NCI-H2081 (cell line): Measurements from ENCODE around the gene FBXO41.
"Not testable (repeated sequence)": the region's sequence is repeated elsewhere in the genome, so short reads cannot be mapped to it uniquely, and the experiment has no call there.

Source experiments
- DNase-seq, 2 experiments: peaks; one replicate each; lab custom pipeline; 2025; lab: John Stamatoyannopoulos, UW

FBXO41 gene

GRCh38 chr2:73286134-73286655 lies 1.9 kb upstream of the FBXO41 start:
- no peak for DNase-seq

- no peak for DNase-seq
These were observed 971 bp upstream of the FBXO41 start for GRCh38 chr2:73285159-73285739.

DNA sequence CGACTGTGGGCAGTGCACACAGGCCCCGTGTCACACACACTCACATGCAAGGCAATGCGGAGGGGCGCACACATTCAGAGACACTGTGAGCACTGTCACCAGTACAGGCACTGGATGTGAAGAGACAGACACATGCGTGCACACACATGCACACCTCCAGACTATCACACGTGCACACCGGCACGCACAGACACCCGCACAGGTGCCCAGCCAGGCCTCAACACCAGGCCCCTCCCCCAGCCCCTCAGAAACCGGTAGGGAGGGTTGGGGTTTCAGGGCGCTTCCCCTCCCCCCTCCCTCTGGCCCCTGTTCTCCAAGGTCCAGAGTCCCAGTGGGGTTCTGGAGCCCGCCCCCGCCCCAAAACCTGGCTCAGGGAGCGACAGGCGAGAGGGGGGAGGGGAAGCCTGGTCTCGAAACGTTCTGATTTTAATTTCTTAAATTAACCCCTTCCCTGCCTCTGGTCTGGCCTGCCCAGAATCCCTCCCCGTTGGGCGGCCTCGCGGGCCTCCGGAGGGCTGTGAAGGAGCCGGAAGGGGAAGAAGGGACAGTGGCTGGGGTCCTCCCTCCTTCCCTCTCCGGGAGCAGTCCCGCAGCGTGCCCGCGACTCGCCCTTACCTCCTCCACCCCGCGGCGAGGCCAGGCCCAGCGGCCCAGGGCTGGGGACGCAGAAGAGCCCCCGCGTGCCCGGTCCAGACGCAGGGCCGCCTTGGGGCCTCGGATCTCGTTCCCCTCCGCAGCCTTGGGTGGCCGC lies 558 bp downstream of the FBXO41 start:
- peak; percentile 36 to 39 for DNase-seq

GRCh38 chr2:73282924-73283544 lies 1.2 kb downstream of the FBXO41 start:
- no peak for DNase-seq

DNA sequence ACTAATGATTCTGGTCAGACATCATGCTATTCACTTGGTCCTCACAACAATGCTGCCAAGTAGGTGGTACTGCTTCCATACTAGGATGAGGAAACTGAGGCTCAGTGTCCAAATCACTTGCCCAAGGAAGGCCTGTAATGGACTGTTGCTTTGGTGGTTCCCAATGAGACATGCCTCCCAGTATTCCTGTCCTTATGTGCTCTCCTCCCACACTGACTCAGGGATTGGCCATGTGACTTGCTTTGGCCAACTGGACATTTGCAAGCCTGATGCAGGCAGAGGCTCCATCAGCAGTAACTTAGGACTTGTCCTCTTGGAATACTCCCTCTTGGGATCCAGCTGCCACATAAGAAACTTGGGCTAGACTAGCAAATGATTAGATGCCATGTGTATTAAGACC lies 3.0 kb downstream of the FBXO41 start:
- DNase-seq: no peak

- DNase-seq: no peak
These were observed 4.4 kb downstream of the FBXO41 start for GRCh38 chr2:73279852-73280251.

- no peak for DNase-seq
These were observed 12.0 kb downstream of the FBXO41 start for GRCh38 chr2:73272270-73272669.

DNA sequence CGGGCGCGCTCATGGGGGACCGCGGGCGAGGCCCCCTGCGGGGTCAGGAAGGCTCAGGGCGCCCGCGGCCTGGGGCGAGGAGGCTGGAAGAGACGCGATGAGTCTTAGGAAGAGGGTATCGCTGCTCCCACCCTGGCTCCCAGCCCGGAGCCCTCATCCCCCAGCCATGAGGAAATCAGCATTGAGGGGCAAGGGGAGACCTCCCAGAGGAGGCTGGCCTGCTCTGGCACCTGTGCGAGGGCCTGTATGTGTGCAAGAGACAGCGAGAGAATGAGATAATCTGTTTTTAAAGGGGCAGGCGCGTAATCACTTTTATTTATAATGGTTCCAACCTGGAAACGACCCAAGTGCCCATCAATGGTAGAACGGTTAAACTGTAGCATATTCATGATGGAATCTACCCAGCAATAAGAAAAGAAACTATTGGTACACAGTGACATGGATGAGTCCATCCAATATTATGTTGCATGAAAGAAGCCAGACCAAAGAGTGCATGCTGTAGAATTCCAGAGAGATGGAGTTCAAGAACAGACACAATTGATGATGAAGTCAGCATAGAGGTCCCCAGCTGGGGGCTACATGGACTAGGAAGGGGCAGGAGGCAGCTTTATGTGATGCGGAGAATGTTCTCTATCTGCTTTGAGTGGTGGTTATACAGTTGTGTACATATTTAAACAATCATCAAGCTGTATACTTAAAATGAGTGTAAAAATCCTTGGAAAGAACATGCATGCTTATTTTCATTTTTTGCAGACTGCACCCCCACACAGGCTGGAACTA lies 14.4 kb downstream of the FBXO41 start:
- peak; percentile 28 to 42 for DNase-seq

- peak; percentile 89 to 94 for DNase-seq
These were observed 15.2 kb downstream of the FBXO41 start for GRCh38 chr2:73268830-73269685.

DNA sequence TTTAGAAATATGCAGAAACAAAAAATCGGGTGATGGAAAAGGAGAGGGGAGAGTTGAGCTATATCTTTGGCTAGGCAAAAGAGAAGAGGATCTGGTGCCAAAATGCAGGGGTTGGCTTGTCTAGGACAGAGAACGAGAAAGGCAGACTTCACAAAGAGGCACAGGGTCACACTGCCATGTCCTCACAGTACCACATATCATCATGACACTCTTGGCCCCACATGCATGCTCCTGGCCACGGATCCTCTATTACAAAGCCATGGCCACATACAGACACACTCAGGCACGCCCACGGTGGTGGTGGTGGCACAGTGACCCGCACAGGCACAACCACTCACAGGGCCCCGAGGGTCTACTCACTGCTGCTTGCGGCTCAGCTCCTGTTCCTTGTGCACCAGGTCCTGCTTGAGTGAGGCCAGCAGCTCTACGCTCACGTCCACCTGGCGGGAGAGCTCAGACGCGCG lies 15.9 kb downstream of the FBXO41 start:
- no peak for DNase-seq

GRCh38 chr2:73267008-73267407 lies 17.3 kb downstream of the FBXO41 start:
- DNase-seq: no peak

- no peak for DNase-seq
These were observed 18.0 kb downstream of the FBXO41 start for GRCh38 chr2:73266061-73266901.

GRCh38 chr2:73265298-73266060 lies 18.8 kb downstream of the FBXO41 start:
- DNase-seq: no peak

GRCh38 chr2:73264783-73265182 lies 19.5 kb downstream of the FBXO41 start:
- no peak for DNase-seq

GRCh38 chr2:73264332-73264606 lies 20.0 kb downstream of the FBXO41 start:
- DNase-seq: no peak

DNA sequence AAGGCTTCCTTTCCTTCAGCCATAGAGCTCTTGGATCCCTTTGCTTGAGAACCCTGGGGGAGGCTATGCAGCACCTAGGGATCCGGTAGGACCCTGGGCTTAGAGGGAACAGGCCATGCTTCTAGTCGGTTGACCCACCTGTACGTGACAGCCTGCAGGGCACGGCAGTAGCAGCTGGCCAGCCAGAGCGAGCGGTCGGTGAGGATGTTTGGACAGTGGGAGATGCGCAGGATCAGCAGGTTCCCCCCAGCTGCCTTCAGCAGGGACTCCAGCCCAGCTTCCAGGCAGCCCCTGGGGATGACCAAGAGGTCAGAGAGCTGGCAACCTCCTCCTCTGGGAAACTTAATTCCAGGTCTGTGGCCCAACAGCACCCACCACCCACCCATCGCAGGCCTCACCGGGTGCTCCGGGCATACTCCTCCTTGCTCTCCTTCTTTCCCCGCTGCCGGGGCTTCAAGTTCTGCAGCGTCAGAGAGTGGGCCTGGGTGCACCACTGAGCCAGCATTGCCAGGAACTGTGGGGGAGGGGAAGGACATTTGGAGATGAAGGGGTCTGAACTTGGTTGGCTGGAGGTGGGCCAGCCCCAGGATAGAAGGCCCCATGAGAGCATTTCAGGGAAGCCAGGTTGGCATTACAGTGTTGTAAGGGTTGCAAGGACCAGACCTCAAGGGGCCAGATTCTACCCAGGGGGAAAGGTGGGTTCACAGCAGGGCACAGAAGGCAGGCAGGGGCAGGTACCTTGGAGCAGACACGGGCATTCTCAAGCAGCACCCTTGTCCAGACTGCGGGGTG lies 20.5 kb downstream of the FBXO41 start:
- no peak for DNase-seq

DNA sequence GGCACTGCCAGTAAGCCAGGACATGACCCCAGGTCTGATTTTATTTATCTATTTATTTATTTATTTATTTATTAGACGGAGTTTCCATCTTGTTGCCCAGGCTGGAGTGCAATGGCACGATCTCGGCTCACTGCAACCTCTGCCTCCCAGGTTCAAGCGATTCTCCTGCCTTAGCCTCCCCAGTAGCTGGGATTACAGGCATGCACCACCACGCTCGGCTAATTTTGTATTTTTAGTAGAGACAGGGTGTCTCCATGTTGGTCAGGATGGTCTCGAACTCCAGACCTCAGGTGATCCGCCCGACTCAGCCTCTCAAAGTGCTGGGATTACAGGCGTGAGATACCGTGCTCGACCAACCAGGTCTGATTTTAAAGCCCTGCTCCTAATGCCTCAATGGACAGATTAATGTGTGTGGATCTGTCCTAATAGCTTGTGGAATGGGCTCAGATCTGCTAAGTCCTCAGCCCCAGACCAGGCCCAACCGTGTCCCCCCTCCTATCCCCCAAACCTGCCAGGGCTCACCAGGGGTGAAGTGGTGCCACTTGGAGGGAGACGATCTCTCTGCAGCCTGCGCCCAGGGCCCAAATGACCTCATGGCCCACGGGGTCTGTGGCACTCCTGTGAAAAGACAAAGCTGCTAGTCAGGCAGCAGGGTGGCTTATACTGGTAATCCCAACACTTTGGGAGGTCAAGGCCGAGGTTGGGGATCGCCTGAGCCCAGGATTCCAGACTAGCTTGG lies 21.4 kb downstream of the FBXO41 start:
- DNase-seq: not testable (repeated sequence)

DNA sequence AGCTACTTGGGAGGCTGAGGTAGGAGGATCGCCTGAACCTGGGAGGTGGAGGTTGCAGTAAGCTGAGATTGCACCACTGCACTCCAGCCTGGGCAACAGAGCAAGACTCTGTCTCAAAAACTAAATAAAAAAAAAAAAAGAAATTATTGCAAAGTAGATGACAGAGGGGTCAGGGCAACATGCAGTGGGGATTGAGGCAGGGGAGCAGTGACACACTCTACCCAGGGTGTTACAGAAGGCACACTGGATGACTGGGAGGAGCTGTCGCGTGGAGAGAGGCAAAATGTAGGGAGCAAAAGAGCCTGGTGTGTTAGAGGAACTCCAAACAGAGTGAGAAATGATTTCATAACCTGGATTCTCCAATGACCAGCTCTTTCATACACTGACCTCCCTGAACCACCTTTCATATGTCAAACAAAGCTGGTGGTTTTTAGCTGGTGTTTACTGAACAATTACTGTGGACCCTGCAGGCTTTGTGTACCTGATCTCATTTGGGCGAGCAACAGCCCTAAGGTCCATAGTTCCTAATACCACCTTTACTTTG lies 22.1 kb downstream of the FBXO41 start:
- DNase-seq: no peak
